ENCODE measurements around the gene NR1I3.
A peak's percentile ranks its signal among the peaks of the same experiment; 100 is the strongest.

Gene NR1I3

DNA sequence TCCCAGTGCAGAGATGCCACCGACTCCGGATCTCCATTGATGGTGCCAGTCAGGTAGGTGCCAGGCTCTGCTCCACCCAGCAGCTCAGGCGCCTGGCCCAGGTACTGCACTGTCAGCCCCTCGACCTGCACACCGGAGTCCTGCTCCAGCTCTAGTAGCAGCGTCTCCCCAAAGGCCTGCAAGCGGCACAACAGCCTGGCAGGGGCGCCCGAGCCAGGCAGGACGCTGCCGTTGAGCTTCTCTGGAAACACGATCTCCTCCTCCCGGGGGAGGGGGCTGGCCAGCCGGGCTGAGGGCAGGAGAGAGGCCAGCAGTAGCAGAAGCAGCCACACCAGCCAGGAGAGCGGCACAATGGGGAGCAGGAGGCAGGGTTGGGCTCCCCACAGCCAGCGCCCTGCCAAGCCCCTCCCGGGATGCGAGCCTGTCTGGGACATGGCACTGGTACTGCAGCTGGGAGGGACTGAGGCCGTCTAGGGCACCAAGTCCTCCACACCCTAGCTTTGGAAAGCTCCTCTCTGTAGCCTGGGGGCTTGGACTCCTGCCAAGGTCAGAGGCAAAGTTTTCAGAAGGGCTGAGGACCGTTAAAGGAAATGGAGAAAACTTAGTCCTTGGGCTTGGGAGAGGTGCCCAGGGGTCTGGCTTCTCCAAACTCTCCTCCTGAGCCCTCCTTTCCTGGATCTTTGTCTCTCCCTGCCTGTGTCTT lies 39.7 kb downstream of the NR1I3 start:
- peak overlapping the region; percentile 75 for H3K4me3 ChIP-seq
- TF ChIP-seq CTCF (IDR thresholded peaks at IDR 0.05) = no peak
- peak overlapping the region; percentile 97 to 98 for H3K27ac ChIP-seq
- no peak for DNase-seq (ENCODE audit: low spot score)

DNA sequence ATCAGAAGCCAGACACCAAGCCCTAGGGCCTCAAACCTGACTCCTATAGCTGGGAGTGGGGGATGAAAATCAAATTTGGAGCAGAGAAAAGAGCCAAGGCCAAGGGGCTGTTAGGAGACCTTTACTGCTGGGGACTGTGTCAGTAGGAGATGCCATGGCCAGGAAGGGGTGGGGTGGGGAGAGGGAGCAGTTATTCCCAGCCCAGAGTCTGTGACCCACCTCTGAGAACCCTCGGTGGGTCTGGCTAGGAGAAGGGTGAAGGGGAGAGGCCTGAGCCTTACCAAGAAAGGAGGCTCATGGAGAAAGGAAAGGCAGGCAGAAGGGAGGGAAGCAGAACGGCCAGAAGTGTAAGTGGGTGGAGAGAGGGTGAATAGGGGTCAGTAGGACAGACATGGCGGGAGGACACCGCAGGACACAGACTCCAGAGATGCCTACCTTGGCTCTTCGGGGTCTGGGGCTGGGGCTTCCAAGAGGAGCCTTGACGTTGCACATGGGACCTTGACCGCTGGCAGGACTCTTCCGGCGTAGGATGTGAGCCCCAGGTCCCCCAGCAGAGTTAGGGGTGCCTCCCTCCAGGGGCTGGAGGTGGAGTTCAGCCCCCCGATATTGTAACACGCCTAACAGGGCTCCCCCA lies 40.3 kb downstream of the NR1I3 start:
- Histone ChIP-seq H3K4me3 (peak overlapping the region; percentile 75), H3K27ac (peak overlapping the region; percentile 97 to 98)
- no peak for TF ChIP-seq CTCF (IDR thresholded peaks at IDR 0.05)
- no peak for DNase-seq (ENCODE audit: low spot score)

GRCh38 chr1:161196521-161197451 lies 41.2 kb downstream of the NR1I3 start:
- no peak for DNase-seq (ENCODE audit: low spot score)

DNA sequence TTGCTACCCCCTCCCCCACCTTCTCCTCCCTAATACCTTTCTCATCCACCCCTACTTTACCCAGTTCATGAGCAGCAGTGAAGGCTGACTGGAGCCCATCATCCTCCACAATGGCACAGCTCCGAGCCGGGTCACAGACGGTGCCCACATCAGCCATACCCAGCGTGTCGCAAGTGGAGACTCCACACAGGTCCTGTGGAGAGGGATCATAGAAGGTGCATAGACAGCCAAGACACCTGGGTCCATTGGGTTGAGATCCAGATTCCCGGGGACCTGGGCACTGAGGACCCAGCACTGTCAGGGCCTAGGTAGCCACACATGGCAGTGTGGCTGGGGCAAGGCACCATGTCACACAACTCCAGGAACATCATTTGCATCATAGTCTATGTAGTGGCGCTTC lies 41.9 kb downstream of the NR1I3 start:
- no peak for DNase-seq (ENCODE audit: low spot score)
- no peak for TF ChIP-seq CTCF (IDR thresholded peaks at IDR 0.05)
- Histone ChIP-seq H3K4me3 (peak overlapping the region; percentile 75), H3K27ac (peak overlapping the region in 1 of 2 donors; percentile 98)

More at GRCh38 chr1:161196521-161197451, 41.2 kb downstream of the NR1I3 start:
- Histone ChIP-seq H3K4me3 (peak overlapping the region; percentile 75), H3K27ac (peak overlapping the region; percentile 97 to 98)
- no peak for TF ChIP-seq CTCF (IDR thresholded peaks at IDR 0.05)

DNA sequence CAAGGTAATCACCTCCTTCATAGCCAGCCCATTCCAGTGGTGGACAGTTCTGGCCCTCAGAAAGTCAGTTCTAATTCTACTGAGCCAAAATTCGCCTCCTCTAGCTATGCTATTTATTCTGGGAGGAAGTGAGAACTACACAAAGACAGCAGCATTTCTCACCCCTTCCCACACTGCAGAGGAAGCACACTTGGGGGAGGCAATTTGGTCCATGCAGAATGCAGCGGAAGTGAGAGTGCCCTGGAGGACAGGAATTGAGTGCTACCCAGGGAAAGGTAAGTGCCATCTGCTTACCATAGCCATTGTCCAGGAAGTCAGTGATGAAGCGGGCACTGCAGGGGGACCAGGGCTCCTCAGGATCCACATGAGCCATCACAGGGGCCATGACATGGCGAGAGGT lies 42.8 kb downstream of the NR1I3 start:
- TF ChIP-seq CTCF (IDR thresholded peaks at IDR 0.05) = no peak
- peak overlapping the region; percentile 75 for H3K4me3 ChIP-seq
- H3K27ac ChIP-seq = peak overlapping the region in 1 of 2 donors; percentile 98
- DNase-seq (ENCODE audit: low spot score) = no peak

DNA sequence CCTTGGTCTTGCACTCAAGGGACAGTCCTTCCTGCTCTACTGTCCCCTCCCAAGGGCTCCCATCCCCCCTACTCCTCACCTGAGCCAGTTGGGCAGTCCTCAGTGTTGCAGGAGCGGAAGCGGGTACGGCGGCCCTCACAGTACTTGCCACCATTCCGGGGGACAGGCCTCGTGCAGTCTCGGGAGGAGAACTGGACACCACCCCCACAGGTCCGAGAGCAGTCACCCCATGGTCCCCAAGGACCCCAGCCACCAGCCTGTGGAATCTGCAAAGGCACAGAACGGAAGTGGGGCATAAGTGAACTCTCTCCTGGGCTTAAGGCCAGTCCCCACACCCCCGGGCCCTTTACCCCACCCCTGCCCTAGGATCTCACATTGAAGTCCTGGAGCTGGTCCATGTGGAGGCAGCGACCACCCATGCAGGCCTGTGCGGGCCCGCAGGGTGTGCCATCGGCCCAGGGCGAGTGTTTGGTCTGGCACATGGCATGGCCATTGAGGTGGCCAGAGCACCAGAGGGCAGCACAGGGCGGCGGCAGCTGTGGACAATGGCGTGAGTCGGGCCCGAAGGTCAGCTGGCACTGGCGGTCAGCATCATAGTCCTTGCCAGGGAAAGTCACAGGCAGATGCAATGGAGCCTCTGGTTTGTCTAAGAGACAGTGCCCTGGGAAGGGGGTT lies 44.3 kb downstream of the NR1I3 start:
- H3K27ac ChIP-seq = peak overlapping the region; percentile 23 to 70
- TF ChIP-seq CTCF (IDR thresholded peaks at IDR 0.05) = no peak
- H3K4me3 ChIP-seq = peak overlapping the region; percentile 75
- no peak for DNase-seq (ENCODE audit: low spot score)

All from coronary artery (tissue), 2 donors.